Astrocyte of the spinal cord (primary cell): ENCODE results near the gene RFTN1.

ENCODE experiments used
- DNase-seq: peaks from one replicate; pipeline ENCODE4 v3.0.0; 2011; ENCODE audit warnings: low read depth, low spot score
- H3K4me3 ChIP-seq: 2 replicates; pipeline ENCODE4 v1.5.1; 2011; ENCODE audit warnings: low read depth, mild to moderate bottlenecking, low read length, moderate library complexity
- in situ Hi-C: cut with HindIII; loops from 2 replicates; pipeline ENCODE4 v1.10.0; 2017; ENCODE audit warnings: low sequenced_read_pairs
- TF ChIP-seq, protein P1 (sequence below): IDR thresholded peaks from 2 replicates; pipeline ENCODE4 v1.5.1; 2012; ENCODE audit warnings: low read depth, mild to moderate bottlenecking, low read length, inconsistent platforms

The RFTN1 gene

DNA sequence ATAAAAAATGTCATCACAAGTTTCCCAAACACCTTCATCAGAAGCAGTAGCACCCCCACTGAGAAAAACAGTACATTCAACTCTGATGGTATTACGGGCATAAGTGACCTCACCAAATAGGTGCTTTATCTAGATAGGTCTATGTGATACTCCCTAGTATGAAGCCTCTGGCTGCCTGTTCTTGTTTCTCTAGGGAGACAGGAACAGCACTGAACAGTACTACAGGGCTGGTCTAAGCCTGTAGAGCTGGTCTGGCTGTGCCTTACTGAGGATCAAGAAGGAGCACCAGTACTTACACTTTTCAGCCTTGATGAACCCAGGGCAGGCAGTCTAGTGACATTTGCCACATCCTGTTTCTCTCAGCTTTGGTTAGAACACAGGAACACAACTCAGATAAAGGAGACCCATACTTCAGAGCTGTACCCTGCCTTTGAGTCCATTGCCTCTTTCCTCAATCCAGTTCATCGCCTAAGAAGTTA, 212.6 kb downstream of the RFTN1 start:
- no peak for DNase-seq
- no peak overlapping the region for H3K4me3 ChIP-seq
- TF ChIP-seq, protein P1, sequence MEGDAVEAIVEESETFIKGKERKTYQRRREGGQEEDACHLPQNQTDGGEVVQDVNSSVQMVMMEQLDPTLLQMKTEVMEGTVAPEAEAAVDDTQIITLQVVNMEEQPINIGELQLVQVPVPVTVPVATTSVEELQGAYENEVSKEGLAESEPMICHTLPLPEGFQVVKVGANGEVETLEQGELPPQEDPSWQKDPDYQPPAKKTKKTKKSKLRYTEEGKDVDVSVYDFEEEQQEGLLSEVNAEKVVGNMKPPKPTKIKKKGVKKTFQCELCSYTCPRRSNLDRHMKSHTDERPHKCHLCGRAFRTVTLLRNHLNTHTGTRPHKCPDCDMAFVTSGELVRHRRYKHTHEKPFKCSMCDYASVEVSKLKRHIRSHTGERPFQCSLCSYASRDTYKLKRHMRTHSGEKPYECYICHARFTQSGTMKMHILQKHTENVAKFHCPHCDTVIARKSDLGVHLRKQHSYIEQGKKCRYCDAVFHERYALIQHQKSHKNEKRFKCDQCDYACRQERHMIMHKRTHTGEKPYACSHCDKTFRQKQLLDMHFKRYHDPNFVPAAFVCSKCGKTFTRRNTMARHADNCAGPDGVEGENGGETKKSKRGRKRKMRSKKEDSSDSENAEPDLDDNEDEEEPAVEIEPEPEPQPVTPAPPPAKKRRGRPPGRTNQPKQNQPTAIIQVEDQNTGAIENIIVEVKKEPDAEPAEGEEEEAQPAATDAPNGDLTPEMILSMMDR, result no peak
- in situ Hi-C loops, result no loop called here

DNA sequence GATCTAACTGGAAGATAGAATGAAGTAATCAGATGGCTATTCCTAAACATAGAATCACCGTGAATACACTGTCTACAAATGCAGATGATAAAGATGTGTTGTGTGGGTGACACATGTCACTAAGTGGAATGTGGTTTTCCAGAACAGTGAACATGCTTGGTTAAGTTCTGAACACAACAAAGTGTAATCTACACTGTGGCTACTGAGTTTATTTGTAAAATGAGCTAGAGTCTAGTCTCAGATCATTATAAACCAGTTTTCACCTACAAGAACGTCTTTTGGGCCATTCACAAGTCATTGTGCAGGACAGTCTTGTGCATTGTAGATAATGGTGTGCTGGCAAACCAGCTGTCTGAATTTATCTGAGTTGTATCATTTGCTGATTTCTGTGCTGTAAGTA, 213.2 kb downstream of the RFTN1 start:
- TF ChIP-seq, protein P1, result no peak
- in situ Hi-C loops, result no loop called here
- H3K4me3 ChIP-seq, result no peak overlapping the region
- no peak for DNase-seq

DNA sequence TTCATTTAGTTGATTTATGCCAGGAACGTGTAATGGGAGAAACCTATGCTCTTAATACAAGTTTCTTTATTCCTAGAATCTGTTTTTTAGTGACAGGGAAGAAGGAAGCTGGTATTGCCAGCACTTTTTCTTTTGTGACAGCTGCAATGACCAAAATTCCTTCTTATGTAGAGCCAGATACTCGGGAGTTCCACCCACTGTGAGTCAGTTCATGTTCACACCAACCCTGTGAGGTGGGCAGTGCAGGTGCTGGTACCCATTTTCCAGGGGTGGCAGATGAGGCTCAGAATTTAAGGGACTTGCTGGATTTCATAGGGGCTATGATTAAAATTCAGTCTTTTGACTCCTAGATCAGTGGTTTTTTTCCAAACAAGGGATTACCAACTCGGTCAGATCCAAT, 213.8 kb downstream of the RFTN1 start:
- in situ Hi-C loops, result no loop called here
- TF ChIP-seq, protein P1, result no peak
- H3K4me3 ChIP-seq, result no peak overlapping the region
- DNase-seq, result no peak

DNA sequence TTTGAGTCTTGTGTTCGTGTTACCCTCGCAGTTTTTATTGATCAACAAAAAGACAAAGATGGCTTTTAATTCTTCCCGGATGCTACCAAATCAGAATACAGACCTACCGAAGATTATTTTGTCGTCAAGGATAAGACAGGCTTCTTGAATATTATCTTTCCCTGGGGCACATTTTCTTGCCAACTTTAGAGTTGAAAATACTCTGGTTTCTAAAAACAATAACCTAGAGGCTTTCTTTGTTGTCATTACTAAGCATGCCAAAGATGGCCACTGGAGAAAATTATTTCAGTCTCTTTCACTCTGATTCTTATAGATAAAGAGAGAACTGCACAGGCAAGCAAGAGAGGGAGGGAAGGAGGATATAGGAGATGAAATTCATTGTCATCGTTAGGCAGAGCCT, 214.6 kb downstream of the RFTN1 start:
- no peak for DNase-seq
- TF ChIP-seq, protein P1, result no peak
- in situ Hi-C loops, result no loop called here
- no peak overlapping the region for H3K4me3 ChIP-seq

DNA sequence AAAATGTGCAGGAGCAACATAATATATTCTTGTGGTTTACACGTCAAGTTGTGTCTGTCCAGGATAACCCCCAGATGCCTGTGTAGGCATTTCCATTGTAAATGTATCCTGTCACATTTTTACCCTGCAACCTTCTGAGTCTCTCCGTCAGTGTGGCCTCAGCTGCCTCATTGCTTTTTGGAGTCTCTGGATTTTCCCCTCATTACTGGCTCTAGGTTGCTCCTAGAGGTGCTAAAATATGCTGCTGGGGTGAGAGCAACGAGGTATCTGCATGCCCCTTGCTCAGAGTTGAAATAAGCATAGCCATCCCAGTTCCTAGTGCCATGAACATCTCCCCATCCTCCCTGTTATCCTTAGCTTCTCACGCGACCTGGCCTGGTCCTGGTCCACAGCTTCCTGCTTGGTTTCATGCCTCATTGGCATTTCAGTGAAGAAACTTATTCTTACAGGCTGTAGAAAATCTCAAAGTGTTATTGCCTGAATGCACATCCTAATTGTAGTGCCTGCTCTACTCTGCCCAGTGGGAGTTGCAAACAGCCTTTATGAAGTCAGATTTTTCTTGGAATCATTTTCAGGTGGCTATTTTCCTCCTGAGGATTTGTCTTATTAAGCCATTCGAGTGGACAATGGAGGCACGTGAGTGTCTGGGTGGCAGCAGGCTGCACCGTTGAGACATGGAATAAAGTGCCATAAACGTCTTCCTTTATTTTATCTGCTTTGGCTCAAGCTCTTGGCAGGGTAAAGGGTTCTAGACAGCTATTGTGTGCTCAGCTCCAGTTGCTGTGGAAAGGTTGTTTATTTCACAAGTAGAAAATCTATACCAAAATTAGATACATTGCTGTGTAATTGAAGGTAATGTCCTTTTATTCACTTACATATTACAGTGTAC, 215.3 kb downstream of the RFTN1 start:
- TF ChIP-seq, protein P1, result no peak
- in situ Hi-C loops, result no loop called here
- DNase-seq, result no peak
- H3K4me3 ChIP-seq, result no peak overlapping the region

DNA sequence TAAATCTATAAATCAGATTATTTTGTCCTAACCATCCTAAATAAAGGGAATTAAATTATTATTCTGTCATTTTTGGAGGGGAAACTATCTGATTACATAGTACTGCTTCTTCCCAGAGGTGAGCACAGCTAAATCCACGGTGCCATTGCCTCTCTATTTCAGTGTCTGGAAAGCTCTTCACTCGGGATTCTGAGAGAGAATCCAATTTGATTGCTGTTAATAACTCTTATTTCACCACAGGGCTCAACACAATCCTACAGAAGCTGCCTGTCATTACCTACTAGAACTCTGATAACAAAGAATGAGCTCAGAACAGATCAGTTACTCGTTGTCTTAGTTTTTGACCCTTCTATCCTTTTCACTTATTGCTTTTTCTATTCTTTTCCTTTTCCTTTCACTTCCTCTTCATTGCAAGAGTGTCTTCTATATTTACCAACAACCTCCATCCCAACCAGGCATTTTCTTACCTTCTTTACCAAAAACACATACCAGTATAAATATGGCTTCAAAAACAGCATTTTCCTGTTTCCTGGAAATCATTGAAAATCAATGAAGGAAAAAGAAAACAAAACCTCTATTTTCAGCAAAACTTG, 218.1 kb downstream of the RFTN1 start:
- no peak overlapping the region for H3K4me3 ChIP-seq
- in situ Hi-C loops, result no loop called here
- DNase-seq, result no peak

More for the DNA sequence above, 218.1 kb downstream of the RFTN1 start:
- TF ChIP-seq, protein P1, result no peak
